ENCODE measurements around the gene BARD1. TPM values are rescaled to one million over a fixed set of nuclear protein-coding genes. Genes with fewer than 3 reads are reported as not detected.

BARD1 gene
- total and polyA plus RNA-seq, 2 of the 13 experiments (the other 11 are each of a cell fraction or from before 2014, with no cell fraction given) = 5.3 to 30.4 TPM

- Histone ChIP-seq H3K4me3 (replicated peaks in 1 of 3; ENCODE audit: insufficient read depth in 1 of 3, low read depth in 2 of 3, low read length in 3 of 3) (no peak overlapping the region), H3K79me2 (ENCODE audit: insufficient read depth, low read length) (no peaks in the 10 kb centered on the region), H3K4me2 (ENCODE audit: low read depth, low read length) (no peak overlapping the region), H3K9ac (ENCODE audit: insufficient read depth, low read depth, low read length) (no peak overlapping the region), H3K27ac (ENCODE audit: extremely low read length, insufficient read depth, low read length) (no peak overlapping the region), H4K20me1 (ENCODE audit: insufficient read depth, low read length) (no peaks in the 10 kb centered on the region), H3K27me3 (ENCODE audit: control insufficient read depth in 1 of 2, insufficient read depth in 2 of 2, low read length in 2 of 2) (no peaks in the 10 kb centered on the region), H2AFZ (ENCODE audit: low read length) (no peak overlapping the region), H3K36me3 (replicated peaks in 1 of 2; ENCODE audit: control insufficient read depth in 1 of 2, insufficient read depth in 2 of 2, low read length in 2 of 2) (peaks cover 2 to 21% of the 10 kb centered on the region in 2 experiments; a peak in 4 of 5 replicates), H3K4me1 (ENCODE audit: insufficient read depth, low read length) (no peaks in the 10 kb centered on the region), H3K9me3 (ENCODE audit: low read length) (no peaks in the 10 kb centered on the region)
- intact Hi-C loops (cut with micrococcal nuclease; ENCODE audit: unreplicated experiment) (no loop called here), in situ Hi-C loops (cut with HindIII; ENCODE audit: extremely low pct_ligation_motif_present, low pct_unique_long_range_greater_than_20kb) (no loop called here)
- no peak for FAIRE-seq
- no peak for ATAC-seq
- 97% methylated on average over 2 of the region's 2 CpGs for WGBS (ENCODE audit: low lambda C conversion rate)
- ChIA-PET CTCF (ENCODE audit: low intra/inter-chr PET ratio, low total read pairs) (no interaction called here), POLR2A (no interaction called here)
- TF ChIP-seq RFXAP (CRISPR knock-in tag; IDR thresholded peaks at IDR 0.05; ENCODE audit: borderline replicate concordance) (no peak), CBX1 (IDR thresholded peaks at IDR 0.05; ENCODE audit: low read depth) (no peak), ZC3H13 (CRISPR knock-in tag; IDR thresholded peaks at IDR 0.05) (no peak), ZNF574 (CRISPR knock-in tag; IDR thresholded peaks at IDR 0.05) (no peak), NKX3-1 (CRISPR knock-in tag; IDR thresholded peaks at IDR 0.05) (no peak), PRMT3 (CRISPR knock-in tag; IDR thresholded peaks at IDR 0.05; ENCODE audit: borderline replicate concordance, low read depth) (no peak), ZNF841 (CRISPR knock-in tag; IDR thresholded peaks at IDR 0.05; ENCODE audit: borderline replicate concordance) (no peak), PBX3 (CRISPR knock-in tag; IDR thresholded peaks at IDR 0.05; ENCODE audit: borderline replicate concordance) (no peak), ZNF562 (CRISPR knock-in tag; IDR thresholded peaks at IDR 0.05; ENCODE audit: borderline replicate concordance) (no peak), HOXA3 (CRISPR knock-in tag; IDR thresholded peaks at IDR 0.05) (no peak), HNF1B (CRISPR knock-in tag; IDR thresholded peaks at IDR 0.05) (no peak), ZBTB7B (CRISPR knock-in tag; IDR thresholded peaks at IDR 0.05) (no peak), ZNF639 (CRISPR knock-in tag; conservative IDR thresholded peaks at IDR 0.05) (no peak), PPARG (CRISPR knock-in tag; conservative IDR thresholded peaks at IDR 0.05) (no peak), ZNF781 (CRISPR knock-in tag; IDR thresholded peaks at IDR 0.05; ENCODE audit: borderline replicate concordance, not compliant biosample characterization) (no peak)
- no TSS peak for BruUV-seq (replicated peaks)
- no peak for DNase-seq (ENCODE audit: low spot score)
These were observed 59.0 kb downstream of the BARD1 start for GRCh38 chr2:214750529-214750928.
